Measurements from ENCODE around the gene FURIN.
"Not testable (repeated sequence)": the region's sequence is repeated elsewhere in the genome, so short reads cannot be mapped to it uniquely, and the experiment has no call there.

Gene FURIN

GRCh38 chr15:90884719-90885431 lies 16.5 kb downstream of the FURIN start:
- no peak for DNase-seq

- peak; percentile 59 for DNase-seq
These were observed 17.3 kb downstream of the FURIN start for GRCh38 chr15:90885432-90886290.

- DNase-seq: no peak
These were observed 17.9 kb downstream of the FURIN start for GRCh38 chr15:90886291-90886614.

- DNase-seq: no peak
These were observed 18.7 kb downstream of the FURIN start for GRCh38 chr15:90887037-90887481.

- DNase-seq: no peak
These were observed 20.9 kb downstream of the FURIN start for GRCh38 chr15:90889313-90889730.

GRCh38 chr15:90889736-90890456 lies 21.5 kb downstream of the FURIN start:
- DNase-seq: no peak

- no peak for DNase-seq
These were observed 22.5 kb downstream of the FURIN start for GRCh38 chr15:90890839-90891238.

GRCh38 chr15:90891346-90891949 lies 23.1 kb downstream of the FURIN start:
- no peak for DNase-seq

- DNase-seq: no peak
These were observed 23.6 kb downstream of the FURIN start for GRCh38 chr15:90892023-90892422.

- DNase-seq: no peak
These were observed 24.2 kb downstream of the FURIN start for GRCh38 chr15:90892498-90893174.

- DNase-seq: no peak
These were observed 25.0 kb downstream of the FURIN start for GRCh38 chr15:90893175-90894090.

GRCh38 chr15:90895571-90896117 lies 27.3 kb downstream of the FURIN start:
- peak; percentile 64 for DNase-seq

GRCh38 chr15:90897131-90897655 lies 28.8 kb downstream of the FURIN start:
- not testable (repeated sequence) for DNase-seq

- no peak for DNase-seq
These were observed 33.0 kb downstream of the FURIN start for GRCh38 chr15:90901175-90902039.

GRCh38 chr15:90902040-90902839 lies 33.9 kb downstream of the FURIN start:
- peak; percentile 64 for DNase-seq

- DNase-seq: peak; percentile 23
These were observed 34.7 kb downstream of the FURIN start, which contains the start of gene MAN2A2 for GRCh38 chr15:90902840-90903732. TSS of gene MAN2A2 (plus strand) at chr15:90903302. CDS start at chr15:90904208, 906 bp downstream.

- peak; percentile 6 for DNase-seq
These were observed 35.5 kb downstream of the FURIN start for GRCh38 chr15:90903733-90904536.

Measured in COR-L47 (cell line).